C4-2B (cell line): ENCODE data around the gene FHAD1.

Experiments used
- H3K27ac ChIP-seq: fragments of 450-650 bp; 2 replicates; pipeline ENCODE4 v1.5.1; 2017
- ZFX ChIP-seq: fragments of 450-650 bp; IDR thresholded peaks from 2 replicates; pipeline ENCODE4 v1.6.1; 2017
- TF ChIP-seq, protein P1 (sequence below): fragments of 450-650 bp; conservative IDR thresholded peaks from 2 replicates; pipeline ENCODE4 v1.5.1; 2017; ENCODE audit warnings: mild to moderate bottlenecking

FHAD1 gene

GRCh38 chr1:15402809-15403450, 155.9 kb downstream of the FHAD1 start:
- H3K27ac ChIP-seq = no peak overlapping the region
- no peak for TF ChIP-seq ZFX
- TF ChIP-seq, protein P1, sequence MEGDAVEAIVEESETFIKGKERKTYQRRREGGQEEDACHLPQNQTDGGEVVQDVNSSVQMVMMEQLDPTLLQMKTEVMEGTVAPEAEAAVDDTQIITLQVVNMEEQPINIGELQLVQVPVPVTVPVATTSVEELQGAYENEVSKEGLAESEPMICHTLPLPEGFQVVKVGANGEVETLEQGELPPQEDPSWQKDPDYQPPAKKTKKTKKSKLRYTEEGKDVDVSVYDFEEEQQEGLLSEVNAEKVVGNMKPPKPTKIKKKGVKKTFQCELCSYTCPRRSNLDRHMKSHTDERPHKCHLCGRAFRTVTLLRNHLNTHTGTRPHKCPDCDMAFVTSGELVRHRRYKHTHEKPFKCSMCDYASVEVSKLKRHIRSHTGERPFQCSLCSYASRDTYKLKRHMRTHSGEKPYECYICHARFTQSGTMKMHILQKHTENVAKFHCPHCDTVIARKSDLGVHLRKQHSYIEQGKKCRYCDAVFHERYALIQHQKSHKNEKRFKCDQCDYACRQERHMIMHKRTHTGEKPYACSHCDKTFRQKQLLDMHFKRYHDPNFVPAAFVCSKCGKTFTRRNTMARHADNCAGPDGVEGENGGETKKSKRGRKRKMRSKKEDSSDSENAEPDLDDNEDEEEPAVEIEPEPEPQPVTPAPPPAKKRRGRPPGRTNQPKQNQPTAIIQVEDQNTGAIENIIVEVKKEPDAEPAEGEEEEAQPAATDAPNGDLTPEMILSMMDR = no peak

DNA sequence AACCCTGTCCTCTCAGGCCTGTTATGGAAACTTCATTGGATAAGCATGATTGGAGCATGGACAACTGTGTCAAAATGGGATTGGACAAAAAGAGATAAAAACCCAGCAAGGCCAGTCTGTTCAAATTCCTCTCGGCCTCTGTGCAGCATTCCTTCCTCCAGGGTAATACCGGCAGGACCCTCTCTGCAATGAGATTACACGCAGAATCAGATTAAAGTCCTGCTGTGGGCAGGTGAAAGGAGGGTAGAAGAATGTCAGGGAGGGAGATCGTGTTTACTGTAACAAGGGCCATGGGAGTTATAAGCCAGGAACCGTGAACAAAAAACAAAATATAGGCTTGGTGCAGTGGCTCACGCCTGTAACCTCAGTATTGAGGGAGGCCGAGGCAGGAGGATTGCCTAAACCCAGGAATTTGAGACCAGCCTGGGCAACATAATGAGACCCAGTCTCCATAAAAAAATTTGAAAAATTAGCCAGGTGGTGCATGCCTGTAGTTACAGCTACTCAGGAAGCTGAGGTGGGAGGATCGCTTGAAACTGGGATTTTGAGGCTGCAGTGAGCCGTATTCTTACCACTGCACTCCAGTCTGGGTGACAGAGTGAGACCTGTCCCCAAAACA, 157.0 kb downstream of the FHAD1 start:
- no peak overlapping the region for H3K27ac ChIP-seq
- TF ChIP-seq, protein P1 = no peak
- no peak for TF ChIP-seq ZFX

- no peak for TF ChIP-seq ZFX
- TF ChIP-seq, protein P1 = no peak
Observed at GRCh38 chr1:15405106-15405850, 158.3 kb downstream of the FHAD1 start.

GRCh38 chr1:15406614-15407559, 159.9 kb downstream of the FHAD1 start:
- no peak overlapping the region for H3K27ac ChIP-seq
- TF ChIP-seq ZFX = no peak
- TF ChIP-seq, protein P1 = no peak

More at GRCh38 chr1:15405106-15405850, 158.3 kb downstream of the FHAD1 start:
- H3K27ac ChIP-seq = no peak overlapping the region

- no peak overlapping the region for H3K27ac ChIP-seq
- TF ChIP-seq, protein P1 = no peak
- TF ChIP-seq ZFX = no peak
Observed at GRCh38 chr1:15407580-15407979, 160.6 kb downstream of the FHAD1 start.

DNA sequence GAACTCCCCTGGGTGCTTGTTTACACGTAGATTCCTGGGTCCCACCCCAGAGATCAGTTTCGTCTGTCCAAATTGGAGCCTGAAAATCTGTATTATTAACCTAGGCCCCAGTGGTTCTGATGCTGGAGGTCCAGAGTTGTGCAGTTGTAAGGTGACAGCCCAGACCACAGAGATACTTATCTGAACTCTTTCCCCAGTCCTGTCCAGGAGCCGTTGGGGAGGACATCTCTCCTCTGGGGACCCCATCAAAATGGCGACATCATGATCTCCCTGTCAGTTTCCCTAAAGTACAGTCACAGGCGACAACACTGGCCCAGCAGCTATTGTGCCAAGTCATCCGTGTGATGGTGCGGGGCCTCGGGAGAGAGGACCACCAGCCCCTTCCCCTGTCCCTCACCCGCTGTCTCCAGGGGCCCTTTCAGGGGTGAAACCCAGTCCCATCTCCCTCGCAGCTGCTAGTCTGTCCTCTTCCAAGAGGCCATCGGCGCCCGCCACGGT, 161.9 kb downstream of the FHAD1 start:
- H3K27ac ChIP-seq = peak overlapping the region; percentile 82; the same call in 1 of the 2 replicates
- no peak for TF ChIP-seq ZFX
- TF ChIP-seq, protein P1 = no peak
